ENCODE data around the gene PKNOX1.

DNA sequence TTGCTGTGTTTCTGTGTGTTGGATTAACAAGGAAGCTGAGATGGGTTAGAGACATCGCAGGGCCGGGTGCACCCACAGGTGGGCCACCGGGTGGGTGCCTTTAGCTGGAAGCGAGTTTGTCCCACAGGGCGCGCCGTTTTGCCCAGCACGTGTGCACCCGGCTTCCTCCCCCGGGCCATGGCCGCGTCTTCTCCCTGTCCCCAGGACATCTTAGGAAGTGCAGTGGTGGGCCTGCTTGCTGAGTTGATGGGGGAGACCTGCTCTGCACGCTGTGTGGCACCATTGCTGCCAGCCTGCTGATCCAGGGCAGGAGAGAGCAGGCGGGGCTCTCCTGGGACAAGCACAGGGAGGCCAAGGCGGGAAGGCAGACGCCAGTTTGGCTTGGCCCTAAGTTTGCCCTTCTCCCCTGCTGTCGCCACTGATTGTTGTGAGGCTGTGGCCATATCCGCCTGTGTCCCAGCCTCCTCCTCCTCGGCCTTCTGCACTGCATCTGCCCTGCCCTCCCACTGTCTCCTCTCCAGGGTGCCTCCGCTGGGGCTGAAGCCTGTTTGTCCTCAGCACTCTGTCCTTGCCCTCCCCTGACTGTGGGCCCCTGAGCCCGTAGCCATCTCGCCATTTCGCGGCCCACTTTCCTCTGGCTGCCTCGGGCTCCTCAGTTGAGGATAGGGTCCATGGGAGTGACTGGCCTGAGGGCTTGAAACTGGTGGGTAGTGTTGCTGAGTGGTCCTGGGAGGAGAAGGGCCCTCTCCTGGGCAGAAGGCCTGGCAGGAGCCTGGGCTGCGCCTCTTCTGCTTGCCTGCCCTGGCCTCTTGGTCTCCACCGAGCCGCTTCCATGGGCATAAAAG lies 47.6 kb downstream of the PKNOX1 start:
- TF ChIP-seq, protein P1, sequence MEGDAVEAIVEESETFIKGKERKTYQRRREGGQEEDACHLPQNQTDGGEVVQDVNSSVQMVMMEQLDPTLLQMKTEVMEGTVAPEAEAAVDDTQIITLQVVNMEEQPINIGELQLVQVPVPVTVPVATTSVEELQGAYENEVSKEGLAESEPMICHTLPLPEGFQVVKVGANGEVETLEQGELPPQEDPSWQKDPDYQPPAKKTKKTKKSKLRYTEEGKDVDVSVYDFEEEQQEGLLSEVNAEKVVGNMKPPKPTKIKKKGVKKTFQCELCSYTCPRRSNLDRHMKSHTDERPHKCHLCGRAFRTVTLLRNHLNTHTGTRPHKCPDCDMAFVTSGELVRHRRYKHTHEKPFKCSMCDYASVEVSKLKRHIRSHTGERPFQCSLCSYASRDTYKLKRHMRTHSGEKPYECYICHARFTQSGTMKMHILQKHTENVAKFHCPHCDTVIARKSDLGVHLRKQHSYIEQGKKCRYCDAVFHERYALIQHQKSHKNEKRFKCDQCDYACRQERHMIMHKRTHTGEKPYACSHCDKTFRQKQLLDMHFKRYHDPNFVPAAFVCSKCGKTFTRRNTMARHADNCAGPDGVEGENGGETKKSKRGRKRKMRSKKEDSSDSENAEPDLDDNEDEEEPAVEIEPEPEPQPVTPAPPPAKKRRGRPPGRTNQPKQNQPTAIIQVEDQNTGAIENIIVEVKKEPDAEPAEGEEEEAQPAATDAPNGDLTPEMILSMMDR (IDR thresholded peaks at IDR 0.05; ENCODE audit: low read depth, low read length), result no peak
- no peak for TF ChIP-seq POLR2A (IDR thresholded peaks at IDR 0.05; ENCODE audit: extremely low read depth, insufficient read length)

All from NB4 (cell line).